ENCODE measurements around the gene MYBL2.
"Not testable (repeated sequence)": the region's sequence is repeated elsewhere in the genome, so short reads cannot be mapped to it uniquely, and the experiment has no call there.

Gene MYBL2

DNA sequence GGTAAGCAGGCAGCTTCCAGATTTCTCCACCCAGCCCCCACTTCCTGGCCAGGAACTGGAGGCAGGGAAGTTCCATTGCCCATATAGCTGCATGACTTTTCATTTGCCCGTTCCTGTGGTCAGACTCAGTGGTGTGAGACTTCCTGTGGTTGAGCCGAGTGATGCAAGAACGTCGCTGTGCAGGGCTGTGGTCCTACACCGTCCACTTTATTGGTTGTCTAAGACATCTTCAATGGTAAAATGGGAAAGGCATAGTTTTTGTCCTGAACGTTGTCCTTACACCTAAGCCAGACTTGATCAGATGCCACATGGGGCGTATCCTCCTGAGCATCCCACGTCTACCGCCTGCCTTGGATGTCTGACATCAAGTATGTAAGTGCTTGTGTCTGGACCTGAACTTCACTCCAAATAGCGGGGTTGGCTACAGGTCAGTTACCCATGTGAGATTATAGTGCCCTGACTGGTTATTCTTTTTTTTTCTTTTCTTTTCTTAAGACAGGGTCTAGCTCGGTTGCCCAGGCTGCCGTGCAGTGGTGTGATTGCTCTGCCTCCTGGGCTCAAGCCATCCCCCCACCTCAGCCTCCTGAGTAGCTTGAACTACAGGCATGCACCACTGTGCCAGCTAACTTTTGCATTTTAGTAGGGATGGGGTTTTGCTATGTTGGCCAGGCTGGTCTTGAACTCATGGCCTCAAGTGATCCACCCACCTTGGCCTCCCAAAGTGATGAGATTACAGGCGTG is 85.8 kb downstream of the MYBL2 start:
- DNase-seq = no peak

DNA sequence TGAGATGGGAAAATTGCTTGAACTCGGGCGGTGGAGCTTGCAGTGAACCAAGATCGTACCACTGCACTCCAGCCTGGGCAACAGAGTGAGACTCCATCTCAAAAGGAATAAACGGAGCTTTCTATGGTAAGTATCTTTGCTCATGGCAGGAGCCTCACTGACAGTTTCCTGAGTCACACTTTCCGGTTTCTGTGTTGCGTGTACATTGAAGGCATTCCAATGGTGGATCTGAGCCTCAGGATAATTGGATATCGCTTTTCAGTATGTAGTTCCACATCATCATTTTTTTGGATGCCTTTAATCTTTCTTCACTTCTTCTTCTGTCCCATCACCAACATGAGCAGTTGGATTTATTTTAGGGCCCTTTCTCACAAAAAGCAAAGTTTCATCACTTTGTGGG is 88.5 kb downstream of the MYBL2 start:
- DNase-seq = no peak

DNA sequence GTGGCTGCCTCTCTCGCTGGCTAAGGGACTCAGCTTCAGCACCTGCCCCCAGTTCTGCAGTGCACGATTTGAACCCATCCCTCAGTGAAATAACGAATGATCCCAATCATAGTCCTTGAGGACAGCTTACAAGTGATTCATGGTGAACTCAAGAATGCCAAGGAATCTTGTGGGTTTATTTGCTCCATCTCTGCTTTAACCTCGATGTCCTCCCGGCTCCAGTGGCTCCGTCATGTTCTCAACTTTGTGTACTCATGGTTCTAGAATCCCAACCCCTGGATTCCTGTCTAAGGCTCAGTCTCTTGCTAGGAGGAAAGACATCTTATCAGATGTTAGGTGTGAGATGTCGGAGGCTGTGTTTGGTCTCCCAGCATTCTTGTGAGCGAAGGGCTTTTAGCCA is 88.9 kb downstream of the MYBL2 start:
- DNase-seq = no peak

DNA sequence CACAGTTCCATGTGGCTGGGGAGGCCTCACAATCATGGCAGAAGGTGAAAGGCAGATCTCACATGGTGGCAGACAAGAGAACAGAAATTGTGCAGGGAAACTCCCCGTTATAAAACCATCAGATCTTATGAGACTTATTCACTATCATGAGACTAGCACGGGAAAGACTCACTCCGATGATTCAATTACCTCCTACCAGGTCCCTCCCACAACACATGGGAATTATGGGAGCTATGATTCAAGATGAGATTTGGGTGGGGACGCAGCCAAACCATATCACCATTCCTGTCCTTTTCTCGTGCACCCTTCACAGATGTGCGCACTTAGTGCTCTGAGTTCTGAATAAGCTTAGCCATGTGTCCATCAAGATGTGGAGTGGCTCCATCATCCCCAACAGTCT is 91.0 kb downstream of the MYBL2 start:
- not testable (repeated sequence) for DNase-seq

DNA sequence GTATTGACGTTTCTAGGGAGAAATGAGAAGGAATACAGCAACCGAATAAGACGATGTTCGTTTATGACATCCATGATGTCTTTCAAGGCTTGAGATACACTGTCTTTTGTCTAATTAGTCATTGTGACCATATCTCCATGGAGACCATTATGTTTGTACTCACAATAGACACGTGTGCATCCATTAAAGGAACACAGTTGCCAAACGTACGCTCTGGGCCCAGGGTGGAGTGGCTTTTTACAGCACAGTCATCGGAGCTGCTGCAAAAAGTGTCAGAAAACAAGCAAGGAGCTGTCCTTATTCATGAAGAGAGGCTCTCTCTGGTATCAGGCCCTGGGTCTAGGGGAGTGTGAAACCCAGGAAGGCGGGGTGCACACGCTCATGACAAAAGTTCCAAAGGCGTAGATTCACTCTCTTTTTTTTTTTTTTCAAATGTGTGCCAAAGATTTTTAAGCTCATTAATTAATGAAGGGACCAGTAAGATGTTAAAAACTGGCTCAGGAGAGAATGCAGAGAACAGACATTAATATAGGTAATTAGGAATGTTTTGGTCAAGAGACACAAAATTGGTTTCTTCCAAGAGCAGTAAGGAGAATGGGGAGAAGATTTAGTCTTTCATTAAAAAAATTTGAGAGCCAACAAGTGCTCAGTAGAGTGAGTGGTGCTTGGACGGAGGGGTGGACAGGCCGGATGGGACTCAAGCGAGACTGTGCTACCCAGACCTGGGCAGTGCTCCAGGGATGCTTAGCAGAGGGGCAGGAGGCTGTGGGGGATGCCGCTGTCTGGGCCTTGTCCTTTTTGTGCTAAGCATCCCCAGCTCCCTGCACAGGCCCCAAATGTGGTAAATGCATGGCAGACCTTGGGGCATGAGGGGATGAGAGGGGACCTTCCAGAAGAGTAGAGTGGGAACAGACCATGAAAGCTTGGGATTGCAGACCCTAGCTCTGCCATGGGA is 94.7 kb downstream of the MYBL2 start:
- DNase-seq = no peak

DNA sequence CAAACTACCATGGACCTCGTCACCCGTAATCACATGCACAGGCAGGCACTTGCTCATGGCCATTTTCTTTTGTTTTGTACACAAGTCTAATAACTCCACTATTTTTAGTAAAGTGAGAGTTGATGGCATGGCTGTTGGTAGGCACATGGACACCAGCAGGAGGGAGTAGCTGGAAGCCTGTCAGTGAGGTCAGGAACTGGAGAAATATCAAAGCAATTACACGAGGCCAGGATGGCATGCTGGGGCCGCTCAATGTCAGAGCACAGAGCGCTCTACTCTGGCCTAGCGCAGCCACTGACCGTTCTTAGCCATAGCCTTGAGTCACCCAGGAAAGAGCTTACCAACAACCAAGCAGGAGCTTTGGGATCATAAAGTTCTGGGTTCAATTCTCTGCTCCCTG is 96.0 kb downstream of the MYBL2 start:
- no peak for DNase-seq

DNA sequence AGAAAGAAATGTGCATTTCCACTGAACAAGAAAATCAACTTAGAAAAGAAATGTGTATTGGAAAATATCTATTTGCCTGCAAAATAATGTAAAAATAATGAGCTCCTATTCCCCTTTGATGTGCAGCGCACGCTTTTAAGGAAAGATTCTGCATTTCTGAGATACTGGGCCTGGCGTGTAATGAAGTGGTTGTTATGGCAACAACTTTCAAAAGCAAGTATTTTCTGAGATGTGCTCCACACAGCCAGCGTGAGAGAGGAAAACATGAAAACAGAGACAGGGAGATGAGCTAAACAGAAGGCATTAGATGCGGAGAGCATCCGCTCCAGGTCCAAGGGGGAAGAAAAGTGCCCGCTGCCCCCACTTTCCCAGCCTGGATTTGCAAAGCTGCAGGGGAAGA is 99.0 kb downstream of the MYBL2 start:
- no peak for DNase-seq

Measured in activated T-cell treated with anti-CD3 and anti-CD28 coated beads for 4 hours (primary cell).